ENCODE measurements around the gene ANKH.

Gene ANKH

GRCh38 chr5:14700478-14701436, 170.8 kb downstream of the ANKH start:
- Histone ChIP-seq H3K9ac (ENCODE audit: low read depth in 1 of 2, low read length in 2 of 2) (no peak overlapping the region), H3K4me3 (ENCODE audit: low read depth in 1 of 2, low read length in 2 of 2) (no peak overlapping the region), H3K27ac (ENCODE audit: low read depth, low read length) (no peak overlapping the region), H3K27me3 (ENCODE audit: control insufficient read depth in 1 of 2, insufficient read depth in 2 of 2, low read length in 2 of 2) (no peaks in the 10 kb centered on the region), H3K36me3 (ENCODE audit: control insufficient read depth in 1 of 2, insufficient read depth in 2 of 2, low read length in 2 of 2) (peaks cover 26 to 72% of the 10 kb centered on the region in 2 donors), H3K4me1 (ENCODE audit: control insufficient read depth in 1 of 2, insufficient read depth in 2 of 2, low read length in 2 of 2) (no peaks in the 10 kb centered on the region), H3K9me3 (ENCODE audit: control insufficient read depth in 1 of 2, low read length in 2 of 2) (no peaks in the 10 kb centered on the region)

DNA sequence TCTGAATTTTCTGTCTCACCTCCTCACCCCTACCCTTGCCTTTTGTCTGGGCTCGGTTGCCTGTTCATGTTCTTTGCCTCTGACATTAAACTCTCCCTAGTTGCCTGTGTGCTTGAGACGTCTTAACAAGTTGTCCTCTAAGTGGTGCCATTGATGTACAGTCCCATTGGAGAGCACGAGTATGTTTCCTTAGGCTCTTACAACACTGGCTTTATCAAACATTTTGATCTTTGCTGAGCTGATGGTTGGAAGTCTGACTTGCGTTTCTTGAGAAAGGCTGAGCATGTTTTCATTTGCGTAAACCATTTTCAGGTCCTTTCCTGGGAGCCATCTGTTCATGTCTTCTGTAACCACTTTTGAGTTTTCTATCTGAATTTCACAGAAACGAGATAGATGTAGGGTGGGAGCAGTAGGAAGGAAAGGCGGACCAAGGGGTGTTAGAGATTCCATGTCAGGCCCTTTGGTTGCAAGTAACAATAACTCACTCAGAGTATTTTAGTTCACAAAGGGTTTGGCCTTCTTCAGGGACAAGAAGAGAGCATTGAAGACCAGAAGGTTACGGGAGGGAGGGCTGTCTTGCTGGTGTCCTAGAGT, 171.7 kb downstream of the ANKH start:
- Histone ChIP-seq H3K36me3 (ENCODE audit: control insufficient read depth in 1 of 2, insufficient read depth in 2 of 2, low read length in 2 of 2) (peaks cover 26 to 72% of the 10 kb centered on the region in 2 donors), H3K27me3 (ENCODE audit: control insufficient read depth in 1 of 2, insufficient read depth in 2 of 2, low read length in 2 of 2) (no peaks in the 10 kb centered on the region), H3K4me1 (ENCODE audit: control insufficient read depth in 1 of 2, insufficient read depth in 2 of 2, low read length in 2 of 2) (no peaks in the 10 kb centered on the region), H3K4me3 (ENCODE audit: low read depth in 1 of 2, low read length in 2 of 2) (no peak overlapping the region), H3K9me3 (ENCODE audit: control insufficient read depth in 1 of 2, low read length in 2 of 2) (no peaks in the 10 kb centered on the region), H3K9ac (ENCODE audit: low read depth in 1 of 2, low read length in 2 of 2) (no peak overlapping the region), H3K27ac (ENCODE audit: low read depth, low read length) (no peak overlapping the region)

- no peak overlapping the region for H3K27ac ChIP-seq (ENCODE audit: low read depth, low read length)
- H3K9ac ChIP-seq (ENCODE audit: low read depth in 1 of 2, low read length in 2 of 2), result no peak overlapping the region
- H3K4me3 ChIP-seq (ENCODE audit: low read depth in 1 of 2, low read length in 2 of 2), result no peak overlapping the region
- no peaks in the 10 kb centered on the region for H3K27me3 ChIP-seq (ENCODE audit: control insufficient read depth in 1 of 2, insufficient read depth in 2 of 2, low read length in 2 of 2)
- peaks cover 27 to 77% of the 10 kb centered on the region in 2 donors for H3K36me3 ChIP-seq (ENCODE audit: control insufficient read depth in 1 of 2, insufficient read depth in 2 of 2, low read length in 2 of 2)
- H3K4me1 ChIP-seq (ENCODE audit: control insufficient read depth in 1 of 2, insufficient read depth in 2 of 2, low read length in 2 of 2), result no peaks in the 10 kb centered on the region
- H3K9me3 ChIP-seq (ENCODE audit: control insufficient read depth in 1 of 2, low read length in 2 of 2), result no peaks in the 10 kb centered on the region
Measured at GRCh38 chr5:14699159-14699558, 172.4 kb downstream of the ANKH start.

GRCh38 chr5:14698495-14698894, 173.1 kb downstream of the ANKH start:
- no peak overlapping the region for H3K27ac ChIP-seq (ENCODE audit: low read depth, low read length)
- H3K9me3 ChIP-seq (ENCODE audit: control insufficient read depth in 1 of 2, low read length in 2 of 2), result no peaks in the 10 kb centered on the region
- no peak overlapping the region for H3K9ac ChIP-seq (ENCODE audit: low read depth in 1 of 2, low read length in 2 of 2)
- no peaks in the 10 kb centered on the region for H3K4me1 ChIP-seq (ENCODE audit: control insufficient read depth in 1 of 2, insufficient read depth in 2 of 2, low read length in 2 of 2)
- no peaks in the 10 kb centered on the region for H3K27me3 ChIP-seq (ENCODE audit: control insufficient read depth in 1 of 2, insufficient read depth in 2 of 2, low read length in 2 of 2)
- peaks cover 34 to 80% of the 10 kb centered on the region in 2 donors for H3K36me3 ChIP-seq (ENCODE audit: control insufficient read depth in 1 of 2, insufficient read depth in 2 of 2, low read length in 2 of 2)
- H3K4me3 ChIP-seq (ENCODE audit: low read depth in 1 of 2, low read length in 2 of 2), result no peak overlapping the region

GRCh38 chr5:14696851-14697250, 174.7 kb downstream of the ANKH start:
- H3K27me3 ChIP-seq (ENCODE audit: control insufficient read depth in 1 of 2, insufficient read depth in 2 of 2, low read length in 2 of 2), result no peaks in the 10 kb centered on the region
- H3K4me3 ChIP-seq (ENCODE audit: low read depth in 1 of 2, low read length in 2 of 2), result no peak overlapping the region
- no peaks in the 10 kb centered on the region for H3K9me3 ChIP-seq (ENCODE audit: control insufficient read depth in 1 of 2, low read length in 2 of 2)
- H3K4me1 ChIP-seq (ENCODE audit: control insufficient read depth in 1 of 2, insufficient read depth in 2 of 2, low read length in 2 of 2), result no peaks in the 10 kb centered on the region
- H3K27ac ChIP-seq (ENCODE audit: low read depth, low read length), result no peak overlapping the region
- peaks cover 39 to 80% of the 10 kb centered on the region in 2 donors for H3K36me3 ChIP-seq (ENCODE audit: control insufficient read depth in 1 of 2, insufficient read depth in 2 of 2, low read length in 2 of 2)
- H3K9ac ChIP-seq (ENCODE audit: low read depth in 1 of 2, low read length in 2 of 2), result no peak overlapping the region

DNA sequence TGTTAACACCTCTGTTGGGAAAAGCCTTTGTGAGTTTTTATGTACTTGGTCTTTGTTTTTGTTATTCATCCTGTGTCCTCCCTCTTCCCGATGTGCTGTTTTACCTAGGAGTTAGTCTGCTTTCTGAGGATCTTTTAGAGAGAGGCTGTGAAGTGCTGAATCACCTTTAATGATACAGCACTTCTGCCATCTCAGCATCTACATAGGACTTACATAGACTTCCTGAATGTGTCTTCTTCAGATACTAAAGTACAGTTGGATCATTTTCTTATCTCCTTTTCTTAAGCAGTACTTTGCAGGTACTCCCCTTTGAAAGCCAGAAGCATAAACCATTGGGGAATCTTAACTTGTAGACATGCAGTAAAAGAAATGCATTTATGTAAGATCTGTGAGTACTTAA, 175.5 kb downstream of the ANKH start:
- Histone ChIP-seq H3K9me3 (ENCODE audit: control insufficient read depth in 1 of 2, low read length in 2 of 2) (no peaks in the 10 kb centered on the region), H3K27ac (ENCODE audit: low read depth, low read length) (no peak overlapping the region), H3K4me1 (ENCODE audit: control insufficient read depth in 1 of 2, insufficient read depth in 2 of 2, low read length in 2 of 2) (no peaks in the 10 kb centered on the region), H3K4me3 (ENCODE audit: low read depth in 1 of 2, low read length in 2 of 2) (no peak overlapping the region), H3K27me3 (ENCODE audit: control insufficient read depth in 1 of 2, insufficient read depth in 2 of 2, low read length in 2 of 2) (no peaks in the 10 kb centered on the region), H3K9ac (ENCODE audit: low read depth in 1 of 2, low read length in 2 of 2) (no peak overlapping the region), H3K36me3 (ENCODE audit: control insufficient read depth in 1 of 2, insufficient read depth in 2 of 2, low read length in 2 of 2) (peaks cover 38 to 82% of the 10 kb centered on the region in 2 donors)

- no peak overlapping the region for H3K4me3 ChIP-seq (ENCODE audit: low read depth in 1 of 2, low read length in 2 of 2)
- no peak overlapping the region for H3K27ac ChIP-seq (ENCODE audit: low read depth, low read length)
- H3K27me3 ChIP-seq (ENCODE audit: control insufficient read depth in 1 of 2, insufficient read depth in 2 of 2, low read length in 2 of 2), result no peaks in the 10 kb centered on the region
- peaks cover 4% of the 10 kb centered on the region in 2 donors for H3K9me3 ChIP-seq (ENCODE audit: control insufficient read depth in 1 of 2, low read length in 2 of 2)
- H3K9ac ChIP-seq (ENCODE audit: low read depth in 1 of 2, low read length in 2 of 2), result no peak overlapping the region
- H3K36me3 ChIP-seq (ENCODE audit: control insufficient read depth in 1 of 2, insufficient read depth in 2 of 2, low read length in 2 of 2), result peaks cover 46 to 91% of the 10 kb centered on the region in 2 donors
- no peaks in the 10 kb centered on the region for H3K4me1 ChIP-seq (ENCODE audit: control insufficient read depth in 1 of 2, insufficient read depth in 2 of 2, low read length in 2 of 2)
Measured at GRCh38 chr5:14695152-14695551, 176.4 kb downstream of the ANKH start.

- H3K9me3 ChIP-seq (ENCODE audit: control insufficient read depth in 1 of 2, low read length in 2 of 2), result peaks cover 5 to 6% of the 10 kb centered on the region in 2 donors
- no peak overlapping the region for H3K4me3 ChIP-seq (ENCODE audit: low read depth in 1 of 2, low read length in 2 of 2)
- H3K4me1 ChIP-seq (ENCODE audit: control insufficient read depth in 1 of 2, insufficient read depth in 2 of 2, low read length in 2 of 2), result no peaks in the 10 kb centered on the region
- H3K36me3 ChIP-seq (ENCODE audit: control insufficient read depth in 1 of 2, insufficient read depth in 2 of 2, low read length in 2 of 2), result peaks cover 62 to 93% of the 10 kb centered on the region in 2 donors
- no peak overlapping the region for H3K9ac ChIP-seq (ENCODE audit: low read depth in 1 of 2, low read length in 2 of 2)
- no peak overlapping the region for H3K27ac ChIP-seq (ENCODE audit: low read depth, low read length)
- H3K27me3 ChIP-seq (ENCODE audit: control insufficient read depth in 1 of 2, insufficient read depth in 2 of 2, low read length in 2 of 2), result no peaks in the 10 kb centered on the region
Measured at GRCh38 chr5:14693070-14693469, 178.5 kb downstream of the ANKH start.

GRCh38 chr5:14687023-14687665, 184.4 kb downstream of the ANKH start:
- H3K4me3 ChIP-seq (ENCODE audit: low read depth in 1 of 2, low read length in 2 of 2), result no peak overlapping the region
- peaks cover 50 to 84% of the 10 kb centered on the region in 2 donors for H3K36me3 ChIP-seq (ENCODE audit: control insufficient read depth in 1 of 2, insufficient read depth in 2 of 2, low read length in 2 of 2)
- H3K9me3 ChIP-seq (ENCODE audit: control insufficient read depth in 1 of 2, low read length in 2 of 2), result peaks cover 5 to 6% of the 10 kb centered on the region in 2 donors
- no peak overlapping the region for H3K27ac ChIP-seq (ENCODE audit: low read depth, low read length)
- no peaks in the 10 kb centered on the region for H3K27me3 ChIP-seq (ENCODE audit: control insufficient read depth in 1 of 2, insufficient read depth in 2 of 2, low read length in 2 of 2)
- no peak overlapping the region for H3K9ac ChIP-seq (ENCODE audit: low read depth in 1 of 2, low read length in 2 of 2)
- H3K4me1 ChIP-seq (ENCODE audit: control insufficient read depth in 1 of 2, insufficient read depth in 2 of 2, low read length in 2 of 2), result peaks cover 0 to 3% of the 10 kb centered on the region in 2 donors

DNA sequence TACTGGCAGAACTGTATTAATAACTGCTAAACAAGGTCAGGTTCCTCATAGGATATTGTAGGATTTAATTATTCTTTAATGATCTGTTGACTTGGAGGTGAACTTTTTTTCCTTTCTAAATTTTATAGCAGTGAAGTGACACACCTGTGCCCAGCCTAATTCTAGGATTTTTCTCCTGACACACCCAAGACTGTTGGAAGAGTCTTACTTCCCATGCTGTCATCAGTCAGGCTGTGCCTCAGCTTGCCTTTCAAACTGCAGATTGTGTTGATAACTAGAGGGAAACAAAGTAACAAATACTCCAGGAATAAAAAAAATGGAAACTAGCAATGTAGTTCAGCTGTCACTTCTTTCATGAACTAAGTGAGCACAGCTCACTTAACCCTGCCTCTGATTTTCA, 185.1 kb downstream of the ANKH start:
- H3K9ac ChIP-seq (ENCODE audit: low read depth in 1 of 2, low read length in 2 of 2), result no peak overlapping the region
- H3K4me1 ChIP-seq (ENCODE audit: control insufficient read depth in 1 of 2, insufficient read depth in 2 of 2, low read length in 2 of 2), result peaks cover 0 to 3% of the 10 kb centered on the region in 2 donors
- H3K27me3 ChIP-seq (ENCODE audit: control insufficient read depth in 1 of 2, insufficient read depth in 2 of 2, low read length in 2 of 2), result no peaks in the 10 kb centered on the region
- peaks cover 5 to 6% of the 10 kb centered on the region in 2 donors for H3K9me3 ChIP-seq (ENCODE audit: control insufficient read depth in 1 of 2, low read length in 2 of 2)
- peaks cover 56 to 84% of the 10 kb centered on the region in 2 donors for H3K36me3 ChIP-seq (ENCODE audit: control insufficient read depth in 1 of 2, insufficient read depth in 2 of 2, low read length in 2 of 2)
- no peak overlapping the region for H3K4me3 ChIP-seq (ENCODE audit: low read depth in 1 of 2, low read length in 2 of 2)
- H3K27ac ChIP-seq (ENCODE audit: low read depth, low read length), result no peak overlapping the region

All from duodenal mucosa (tissue), 2 donors.